WTC11 (cell line): ENCODE data around the gene ABCA5. TPM values are rescaled to one million over a fixed set of nuclear protein-coding genes. Genes with fewer than 3 reads are reported as not detected.

ENCODE experiments used
- ATAC-seq: fragments of 200-7000 bp; cut with Tn5 transposase; 2 replicates; pipeline ENCODE4 v1.10.0; 2021; ENCODE audit warnings: mild to moderate bottlenecking, moderate library complexity
- CTCF ChIA-PET: fragments of 300-600 bp; sonication (Branson Sonifier 250); formaldehyde crosslinking; loops from one replicate; lab custom pipeline; 2021; ENCODE audit warnings: antibody characterized with exemption; lab: Charles Lee
- POLR2A ChIA-PET: fragments of 350-600 bp; sonication (Branson Sonifier 250); formaldehyde crosslinking; loops from one replicate; lab custom pipeline; 2021; ENCODE audit warnings: antibody characterized with exemption; lab: Charles Lee
- DNase-seq: peaks from one replicate; pipeline ENCODE4 v3.0.0; 2021; ENCODE audit warnings: low spot score
- H3K27ac Mint-ChIP-seq: 2 replicates; pipeline ENCODE4 v1.8.0; 2021; ENCODE audit warnings: mixed read lengths
- H3K27me3 Mint-ChIP-seq: 2 replicates; pipeline ENCODE4 v1.8.0; 2021; ENCODE audit warnings: low read depth, mild to moderate bottlenecking, moderate library complexity, mixed read lengths
- H3K36me3 Mint-ChIP-seq: 2 replicates; pipeline ENCODE4 v1.8.0; 2021; ENCODE audit warnings: mixed read lengths
- H3K4me1 Mint-ChIP-seq: 2 replicates; pipeline ENCODE4 v1.8.0; 2022; ENCODE audit warnings: mixed read lengths
- H3K4me3 Mint-ChIP-seq: 2 replicates; pipeline ENCODE4 v1.8.0; 2021; ENCODE audit warnings: mild to moderate bottlenecking, moderate library complexity, mixed read lengths
- H3K9me3 Mint-ChIP-seq: 2 replicates; pipeline ENCODE4 v1.8.0; 2021; ENCODE audit warnings: mixed read lengths
- CDX4 ChIP-seq: fragments of 250-450 bp; sonication (Bioruptor Pico); IDR thresholded peaks from 2 replicates; pipeline ENCODE4 v1.9.0; 2021; ENCODE audit warnings: moderate library complexity, mild to moderate bottlenecking, inconsistent platforms, borderline replicate concordance
- ESRRA ChIP-seq: sonication (generic); formaldehyde crosslinking; IDR thresholded peaks from 2 replicates; pipeline ENCODE4 v1.8.1; 2022; ENCODE audit warnings: mild to moderate bottlenecking, missing genetic modification reagents, borderline replicate concordance
- FOXJ3 ChIP-seq: sonication (generic); formaldehyde crosslinking; IDR thresholded peaks from 2 replicates; pipeline ENCODE4 v1.9.0; 2021; ENCODE audit warnings: missing genetic modification reagents, mild to moderate bottlenecking, borderline replicate concordance
- HMGA2 ChIP-seq: fragments of 250-450 bp; sonication (Bioruptor Pico); IDR thresholded peaks from 2 replicates; pipeline ENCODE4 v1.4.0; 2021; ENCODE audit warnings: mild to moderate bottlenecking, moderate library complexity
- IRF2 ChIP-seq: sonication (generic); formaldehyde crosslinking; IDR thresholded peaks from 2 replicates; pipeline ENCODE4 v1.8.0; 2022; ENCODE audit warnings: low read depth, missing genetic modification reagents, borderline replicate concordance
- MXD4 ChIP-seq: fragments of 250-450 bp; sonication (Bioruptor Pico); IDR thresholded peaks from 2 replicates; pipeline ENCODE4 v1.8.0; 2021; ENCODE audit warnings: mild to moderate bottlenecking, moderate library complexity, borderline replicate concordance
- NFATC4 ChIP-seq: fragments of 250-450 bp; sonication (Bioruptor Pico); IDR thresholded peaks from 2 replicates; pipeline ENCODE4 v1.9.0; 2021; ENCODE audit warnings: mild to moderate bottlenecking
- NR2C2 ChIP-seq: sonication (generic); formaldehyde crosslinking; IDR thresholded peaks from 2 replicates; pipeline ENCODE4 v1.8.0; 2022; ENCODE audit warnings: mild to moderate bottlenecking, missing genetic modification reagents
- TEAD1 ChIP-seq: sonication (generic); formaldehyde crosslinking; IDR thresholded peaks from 2 replicates; pipeline ENCODE4 v1.8.0; 2022; ENCODE audit warnings: mild to moderate bottlenecking, missing genetic modification reagents
- ZBTB43 ChIP-seq: sonication (generic); formaldehyde crosslinking; IDR thresholded peaks from 2 replicates; pipeline ENCODE4 v1.8.1; 2023; ENCODE audit warnings: mild to moderate bottlenecking, missing genetic modification reagents
- ZNF121 ChIP-seq: sonication (generic); formaldehyde crosslinking; IDR thresholded peaks from 2 replicates; pipeline ENCODE4 v1.8.0; 2023; ENCODE audit warnings: missing genetic modification reagents
- ZNF396 ChIP-seq: fragments of 250-450 bp; sonication (Bioruptor Pico); IDR thresholded peaks from 2 replicates; pipeline ENCODE4 v1.8.0; 2021; ENCODE audit warnings: mild to moderate bottlenecking, moderate library complexity, borderline replicate concordance
- total RNA-seq: library from RNA; stranded (reverse); gene quantifications from 3 replicates; pipeline ENCODE4 v1.2.3, GENCODE V29; 2021
- TF ChIP-seq, protein P1 (sequence below): fragments of 250-450 bp; sonication (Bioruptor Pico); IDR thresholded peaks from 2 replicates; pipeline ENCODE4 v1.9.0; 2021; ENCODE audit warnings: mild to moderate bottlenecking, borderline replicate concordance
- TF ChIP-seq, protein P2 (sequence below): fragments of 250-450 bp; sonication (Bioruptor Pico); IDR thresholded peaks from 2 replicates; pipeline ENCODE4 v1.9.0; 2021; ENCODE audit warnings: mild to moderate bottlenecking
- TF ChIP-seq, protein P3 (sequence below): sonication (generic); formaldehyde crosslinking; IDR thresholded peaks from 2 replicates; pipeline ENCODE4 v1.8.1; 2022; ENCODE audit warnings: low read depth, mild to moderate bottlenecking, moderate library complexity, missing genetic modification reagents, borderline replicate concordance
- TF ChIP-seq, protein P4 (sequence below): sonication (generic); formaldehyde crosslinking; IDR thresholded peaks from 2 replicates; pipeline ENCODE4 v1.8.1; 2023; ENCODE audit warnings: mild to moderate bottlenecking, missing genetic modification reagents, moderate library complexity
- TF ChIP-seq, protein P5 (sequence below): sonication (generic); formaldehyde crosslinking; IDR thresholded peaks from 2 replicates; pipeline ENCODE4 v1.8.1; 2023; ENCODE audit warnings: mild to moderate bottlenecking, moderate library complexity, missing genetic modification reagents

Gene ABCA5
- total RNA-seq, 1 experiment from 2014 or later, result 1.8 TPM

GRCh38 chr17:69342896-69343644 lies 16.1 kb upstream of the ABCA5 start (continued):
- TF ChIP-seq, protein P1, sequence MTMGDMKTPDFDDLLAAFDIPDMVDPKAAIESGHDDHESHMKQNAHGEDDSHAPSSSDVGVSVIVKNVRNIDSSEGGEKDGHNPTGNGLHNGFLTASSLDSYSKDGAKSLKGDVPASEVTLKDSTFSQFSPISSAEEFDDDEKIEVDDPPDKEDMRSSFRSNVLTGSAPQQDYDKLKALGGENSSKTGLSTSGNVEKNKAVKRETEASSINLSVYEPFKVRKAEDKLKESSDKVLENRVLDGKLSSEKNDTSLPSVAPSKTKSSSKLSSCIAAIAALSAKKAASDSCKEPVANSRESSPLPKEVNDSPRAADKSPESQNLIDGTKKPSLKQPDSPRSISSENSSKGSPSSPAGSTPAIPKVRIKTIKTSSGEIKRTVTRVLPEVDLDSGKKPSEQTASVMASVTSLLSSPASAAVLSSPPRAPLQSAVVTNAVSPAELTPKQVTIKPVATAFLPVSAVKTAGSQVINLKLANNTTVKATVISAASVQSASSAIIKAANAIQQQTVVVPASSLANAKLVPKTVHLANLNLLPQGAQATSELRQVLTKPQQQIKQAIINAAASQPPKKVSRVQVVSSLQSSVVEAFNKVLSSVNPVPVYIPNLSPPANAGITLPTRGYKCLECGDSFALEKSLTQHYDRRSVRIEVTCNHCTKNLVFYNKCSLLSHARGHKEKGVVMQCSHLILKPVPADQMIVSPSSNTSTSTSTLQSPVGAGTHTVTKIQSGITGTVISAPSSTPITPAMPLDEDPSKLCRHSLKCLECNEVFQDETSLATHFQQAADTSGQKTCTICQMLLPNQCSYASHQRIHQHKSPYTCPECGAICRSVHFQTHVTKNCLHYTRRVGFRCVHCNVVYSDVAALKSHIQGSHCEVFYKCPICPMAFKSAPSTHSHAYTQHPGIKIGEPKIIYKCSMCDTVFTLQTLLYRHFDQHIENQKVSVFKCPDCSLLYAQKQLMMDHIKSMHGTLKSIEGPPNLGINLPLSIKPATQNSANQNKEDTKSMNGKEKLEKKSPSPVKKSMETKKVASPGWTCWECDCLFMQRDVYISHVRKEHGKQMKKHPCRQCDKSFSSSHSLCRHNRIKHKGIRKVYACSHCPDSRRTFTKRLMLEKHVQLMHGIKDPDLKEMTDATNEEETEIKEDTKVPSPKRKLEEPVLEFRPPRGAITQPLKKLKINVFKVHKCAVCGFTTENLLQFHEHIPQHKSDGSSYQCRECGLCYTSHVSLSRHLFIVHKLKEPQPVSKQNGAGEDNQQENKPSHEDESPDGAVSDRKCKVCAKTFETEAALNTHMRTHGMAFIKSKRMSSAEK, result no peak
- TF ChIP-seq ZBTB43 (CRISPR knock-in tag) (no peak), NFATC4 (CRISPR knock-in tag) (no peak), IRF2 (CRISPR knock-in tag) (no peak)

- no peak for DNase-seq
- Mint-ChIP-seq H3K4me3 (no peak overlapping the region), H3K27ac (no peak overlapping the region), H3K27me3 (no peaks in the 10 kb centered on the region)
- POLR2A ChIA-PET, result no interaction called here
- TF ChIP-seq TEAD1 (CRISPR knock-in tag) (no peak), MXD4 (CRISPR knock-in tag) (no peak), ZNF121 (CRISPR knock-in tag) (no peak), ZBTB43 (CRISPR knock-in tag) (no peak)
- TF ChIP-seq, all 79 proteins: peak for 0
- peaks cover 3% of the 10 kb centered on the region; the same call in 1 of the 2 replicates for H3K36me3 Mint-ChIP-seq
- ATAC-seq, result no peak
- CTCF ChIA-PET, result no interaction called here
- H3K4me1 Mint-ChIP-seq, result peaks cover 19% of the 10 kb centered on the region
- H3K9me3 Mint-ChIP-seq, result peaks cover 10% of the 10 kb centered on the region
Observed at GRCh38 chr17:69339937-69340336, 13.0 kb upstream of the ABCA5 start.

- H3K4me1 Mint-ChIP-seq, result peaks cover 6% of the 10 kb centered on the region
- DNase-seq, result no peak
- H3K27ac Mint-ChIP-seq, result no peak overlapping the region
- ChIA-PET CTCF (no interaction called here), POLR2A (no interaction called here)
- H3K36me3 Mint-ChIP-seq, result peaks cover 3% of the 10 kb centered on the region; the same call in 1 of the 2 replicates
- no peaks in the 10 kb centered on the region for H3K27me3 Mint-ChIP-seq
- no peak for ATAC-seq
- peaks cover 10% of the 10 kb centered on the region for H3K9me3 Mint-ChIP-seq
- H3K4me3 Mint-ChIP-seq, result no peak overlapping the region
- TF ChIP-seq, protein P2, sequence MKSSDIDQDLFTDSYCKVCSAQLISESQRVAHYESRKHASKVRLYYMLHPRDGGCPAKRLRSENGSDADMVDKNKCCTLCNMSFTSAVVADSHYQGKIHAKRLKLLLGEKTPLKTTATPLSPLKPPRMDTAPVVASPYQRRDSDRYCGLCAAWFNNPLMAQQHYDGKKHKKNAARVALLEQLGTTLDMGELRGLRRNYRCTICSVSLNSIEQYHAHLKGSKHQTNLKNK, result no peak
- TF ChIP-seq CDX4 (CRISPR knock-in tag) (no peak), ESRRA (CRISPR knock-in tag) (no peak), TEAD1 (CRISPR knock-in tag) (no peak), NR2C2 (CRISPR knock-in tag) (no peak), HMGA2 (CRISPR knock-in tag) (no peak), FOXJ3 (CRISPR knock-in tag) (no peak), ZBTB43 (CRISPR knock-in tag) (no peak), ZNF396 (CRISPR knock-in tag) (no peak)
- TF ChIP-seq, protein P3, sequence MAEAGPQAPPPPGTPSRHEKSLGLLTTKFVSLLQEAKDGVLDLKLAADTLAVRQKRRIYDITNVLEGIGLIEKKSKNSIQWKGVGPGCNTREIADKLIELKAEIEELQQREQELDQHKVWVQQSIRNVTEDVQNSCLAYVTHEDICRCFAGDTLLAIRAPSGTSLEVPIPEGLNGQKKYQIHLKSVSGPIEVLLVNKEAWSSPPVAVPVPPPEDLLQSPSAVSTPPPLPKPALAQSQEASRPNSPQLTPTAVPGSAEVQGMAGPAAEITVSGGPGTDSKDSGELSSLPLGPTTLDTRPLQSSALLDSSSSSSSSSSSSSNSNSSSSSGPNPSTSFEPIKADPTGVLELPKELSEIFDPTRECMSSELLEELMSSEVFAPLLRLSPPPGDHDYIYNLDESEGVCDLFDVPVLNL, result no peak
- TF ChIP-seq, protein P4, sequence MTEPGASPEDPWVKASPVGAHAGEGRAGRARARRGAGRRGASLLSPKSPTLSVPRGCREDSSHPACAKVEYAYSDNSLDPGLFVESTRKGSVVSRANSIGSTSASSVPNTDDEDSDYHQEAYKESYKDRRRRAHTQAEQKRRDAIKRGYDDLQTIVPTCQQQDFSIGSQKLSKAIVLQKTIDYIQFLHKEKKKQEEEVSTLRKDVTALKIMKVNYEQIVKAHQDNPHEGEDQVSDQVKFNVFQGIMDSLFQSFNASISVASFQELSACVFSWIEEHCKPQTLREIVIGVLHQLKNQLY (CRISPR knock-in tag), result no peak
- TF ChIP-seq, protein P5, sequence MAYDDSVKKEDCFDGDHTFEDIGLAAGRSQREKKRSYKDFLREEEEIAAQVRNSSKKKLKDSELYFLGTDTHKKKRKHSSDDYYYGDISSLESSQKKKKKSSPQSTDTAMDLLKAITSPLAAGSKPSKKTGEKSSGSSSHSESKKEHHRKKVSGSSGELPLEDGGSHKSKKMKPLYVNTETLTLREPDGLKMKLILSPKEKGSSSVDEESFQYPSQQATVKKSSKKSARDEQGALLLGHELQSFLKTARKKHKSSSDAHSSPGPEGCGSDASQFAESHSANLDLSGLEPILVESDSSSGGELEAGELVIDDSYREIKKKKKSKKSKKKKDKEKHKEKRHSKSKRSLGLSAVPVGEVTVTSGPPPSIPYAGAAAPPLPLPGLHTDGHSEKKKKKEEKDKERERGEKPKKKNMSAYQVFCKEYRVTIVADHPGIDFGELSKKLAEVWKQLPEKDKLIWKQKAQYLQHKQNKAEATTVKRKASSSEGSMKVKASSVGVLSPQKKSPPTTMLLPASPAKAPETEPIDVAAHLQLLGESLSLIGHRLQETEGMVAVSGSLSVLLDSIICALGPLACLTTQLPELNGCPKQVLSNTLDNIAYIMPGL, result no peak
Observed at GRCh38 chr17:69336996-69337395, 10.1 kb upstream of the ABCA5 start.
